Measurements from ENCODE around the gene UGT1A4. TPM values are rescaled to one million over a fixed set of nuclear protein-coding genes. Genes with fewer than 3 reads are reported as not detected.

Gene UGT1A4
- total and polyA plus RNA-seq, 2 of the 8 experiments (the other 6 are each of a cell fraction or from before 2014, with no cell fraction given): not detected

GRCh38 chr2:233822101-233822771 lies 103.7 kb downstream of the UGT1A4 start (continued):
- TF ChIP-seq GTF2F1 (IDR thresholded peaks at IDR 0.05; ENCODE audit: borderline replicate concordance, low read depth, low read length) (no peak), JUND (IDR thresholded peaks at IDR 0.05; ENCODE audit: low read length) (no peak), POU5F1 (IDR thresholded peaks at IDR 0.05; ENCODE audit: low read depth, low read length) (no peak)

Other genes starting within 250 kb of the UGT1A4 start
- gene USP40, start 152.0 kb upstream of the UGT1A4 start, total RNA-seq (2021; fragmentation: NEBNext Ultra II Directional; extraction: Animal tissue kit (Norgen Biotek cat#: 25700)): 12.0 and 12.9 TPM in 2 replicates
- 15.7 and 17.4 TPM in 2 replicates for gene USP40, start 152.0 kb upstream of the UGT1A4 start, polyA plus RNA-seq (2011; rRNA removed)
- gene UGT1A8, start 101.1 kb upstream of the UGT1A4 start, total RNA-seq (2021; fragmentation: NEBNext Ultra II Directional; extraction: Animal tissue kit (Norgen Biotek cat#: 25700)): not detected in 2 replicates
- gene UGT1A8, start 101.1 kb upstream of the UGT1A4 start, polyA plus RNA-seq (2011; rRNA removed): 0.03 TPM in 1 of 2 replicates, not detected in the other
- gene UGT1A10, start 82.3 kb upstream of the UGT1A4 start, total RNA-seq (2021; fragmentation: NEBNext Ultra II Directional; extraction: Animal tissue kit (Norgen Biotek cat#: 25700)): not detected in 2 replicates
- not detected in 2 replicates for gene UGT1A10, start 82.3 kb upstream of the UGT1A4 start, polyA plus RNA-seq (2011; rRNA removed)
- not detected in 2 replicates for gene UGT1A9, start 46.8 kb upstream of the UGT1A4 start, total RNA-seq (2021; fragmentation: NEBNext Ultra II Directional; extraction: Animal tissue kit (Norgen Biotek cat#: 25700))
- gene UGT1A9, start 46.8 kb upstream of the UGT1A4 start, polyA plus RNA-seq (2011; rRNA removed): not detected in 2 replicates
- not detected in 2 replicates for gene UGT1A7, start 36.8 kb upstream of the UGT1A4 start, total RNA-seq (2021; fragmentation: NEBNext Ultra II Directional; extraction: Animal tissue kit (Norgen Biotek cat#: 25700))
- gene UGT1A7, start 36.8 kb upstream of the UGT1A4 start, polyA plus RNA-seq (2011; rRNA removed): not detected in 2 replicates
- gene UGT1A6, start 25.8 kb upstream of the UGT1A4 start, total RNA-seq (2021; fragmentation: NEBNext Ultra II Directional; extraction: Animal tissue kit (Norgen Biotek cat#: 25700)): not detected in 2 replicates
- not detected in 2 replicates for gene UGT1A6, start 25.8 kb upstream of the UGT1A4 start, polyA plus RNA-seq (2011; rRNA removed)
- gene UGT1A5, start 5.8 kb upstream of the UGT1A4 start, total RNA-seq (2021; fragmentation: NEBNext Ultra II Directional; extraction: Animal tissue kit (Norgen Biotek cat#: 25700)): not detected in 2 replicates
- gene UGT1A5, start 5.8 kb upstream of the UGT1A4 start, polyA plus RNA-seq (2011; rRNA removed): not detected in 2 replicates
- gene UGT1A3, start 10.3 kb downstream of the UGT1A4 start, total RNA-seq (2021; fragmentation: NEBNext Ultra II Directional; extraction: Animal tissue kit (Norgen Biotek cat#: 25700)): not detected in 2 replicates
- not detected in 2 replicates for gene UGT1A3, start 10.3 kb downstream of the UGT1A4 start, polyA plus RNA-seq (2011; rRNA removed)
- gene UGT1A1, start 41.5 kb downstream of the UGT1A4 start, total RNA-seq (2021; fragmentation: NEBNext Ultra II Directional; extraction: Animal tissue kit (Norgen Biotek cat#: 25700)): not detected in 2 replicates
- gene UGT1A1, start 41.5 kb downstream of the UGT1A4 start, polyA plus RNA-seq (2011; rRNA removed): not detected in 2 replicates
- gene MROH2A, start 59.6 kb downstream of the UGT1A4 start, total RNA-seq (2021; fragmentation: NEBNext Ultra II Directional; extraction: Animal tissue kit (Norgen Biotek cat#: 25700)): not detected in 2 replicates
- not detected in 2 replicates for gene MROH2A, start 59.6 kb downstream of the UGT1A4 start, polyA plus RNA-seq (2011; rRNA removed)
- gene HJURP, start 135.8 kb downstream of the UGT1A4 start, total RNA-seq (2021; fragmentation: NEBNext Ultra II Directional; extraction: Animal tissue kit (Norgen Biotek cat#: 25700)): 56.6 and 60.5 TPM in 2 replicates
- 39.3 and 49.3 TPM in 2 replicates for gene HJURP, start 135.8 kb downstream of the UGT1A4 start, polyA plus RNA-seq (2011; rRNA removed)
- gene TRPM8, start 198.6 kb downstream of the UGT1A4 start, total RNA-seq (2021; fragmentation: NEBNext Ultra II Directional; extraction: Animal tissue kit (Norgen Biotek cat#: 25700)): 0.54 TPM in 1 of 2 replicates, not detected in the other
- 0.18 and 0.44 TPM in 2 replicates for gene TRPM8, start 198.6 kb downstream of the UGT1A4 start, polyA plus RNA-seq (2011; rRNA removed)